ENCODE data around the gene SLC16A7.

Gene SLC16A7

DNA sequence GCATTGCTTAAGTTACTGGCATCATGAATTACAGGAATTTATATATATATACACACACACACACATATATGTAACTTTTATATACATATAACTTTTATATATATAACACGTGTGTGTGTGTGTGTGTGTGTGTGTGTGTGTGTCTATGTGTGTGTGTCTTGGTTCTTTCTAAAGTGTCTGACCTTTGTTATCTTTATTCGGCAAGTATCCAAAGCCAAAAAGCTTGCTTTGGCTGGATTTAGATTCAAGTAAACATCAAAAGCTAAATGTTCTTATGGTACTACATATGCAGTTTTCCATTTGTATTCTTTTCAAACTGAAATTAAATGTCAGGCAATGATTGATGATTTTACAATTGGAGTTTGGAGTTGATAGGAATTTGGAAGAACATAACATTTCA is 69.9 kb downstream of the SLC16A7 start:
- TF ChIP-seq, protein P1, sequence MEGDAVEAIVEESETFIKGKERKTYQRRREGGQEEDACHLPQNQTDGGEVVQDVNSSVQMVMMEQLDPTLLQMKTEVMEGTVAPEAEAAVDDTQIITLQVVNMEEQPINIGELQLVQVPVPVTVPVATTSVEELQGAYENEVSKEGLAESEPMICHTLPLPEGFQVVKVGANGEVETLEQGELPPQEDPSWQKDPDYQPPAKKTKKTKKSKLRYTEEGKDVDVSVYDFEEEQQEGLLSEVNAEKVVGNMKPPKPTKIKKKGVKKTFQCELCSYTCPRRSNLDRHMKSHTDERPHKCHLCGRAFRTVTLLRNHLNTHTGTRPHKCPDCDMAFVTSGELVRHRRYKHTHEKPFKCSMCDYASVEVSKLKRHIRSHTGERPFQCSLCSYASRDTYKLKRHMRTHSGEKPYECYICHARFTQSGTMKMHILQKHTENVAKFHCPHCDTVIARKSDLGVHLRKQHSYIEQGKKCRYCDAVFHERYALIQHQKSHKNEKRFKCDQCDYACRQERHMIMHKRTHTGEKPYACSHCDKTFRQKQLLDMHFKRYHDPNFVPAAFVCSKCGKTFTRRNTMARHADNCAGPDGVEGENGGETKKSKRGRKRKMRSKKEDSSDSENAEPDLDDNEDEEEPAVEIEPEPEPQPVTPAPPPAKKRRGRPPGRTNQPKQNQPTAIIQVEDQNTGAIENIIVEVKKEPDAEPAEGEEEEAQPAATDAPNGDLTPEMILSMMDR (IDR thresholded peaks at IDR 0.05; ENCODE audit: borderline replicate concordance, insufficient read depth, low read depth, low read length): no peak
- H3K4me3 ChIP-seq (ENCODE audit: low read depth, low read length): no peak overlapping the region

DNA sequence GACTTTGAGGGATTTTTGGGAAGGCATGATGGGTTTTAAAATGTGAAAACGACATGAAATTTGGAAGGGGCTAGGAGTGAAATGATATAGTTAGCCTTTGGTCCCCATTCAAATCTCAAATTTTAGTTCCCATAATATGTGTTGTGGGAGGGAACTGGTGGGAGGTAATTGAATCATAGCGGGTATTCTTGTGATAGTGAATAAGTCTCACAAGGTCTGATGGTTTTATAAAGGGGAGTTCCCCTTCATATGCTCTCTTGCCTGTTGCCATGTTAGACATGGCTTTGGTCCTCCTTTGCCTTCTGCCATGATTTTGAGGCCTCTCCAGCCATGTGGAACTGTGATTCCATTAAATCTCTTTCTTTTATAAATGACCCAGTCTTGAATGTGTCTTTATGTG is 72.8 kb downstream of the SLC16A7 start:
- TF ChIP-seq, protein P1 (IDR thresholded peaks at IDR 0.05; ENCODE audit: borderline replicate concordance, insufficient read depth, low read depth, low read length): no peak
- H3K4me3 ChIP-seq (ENCODE audit: low read depth, low read length): no peak overlapping the region

DNA sequence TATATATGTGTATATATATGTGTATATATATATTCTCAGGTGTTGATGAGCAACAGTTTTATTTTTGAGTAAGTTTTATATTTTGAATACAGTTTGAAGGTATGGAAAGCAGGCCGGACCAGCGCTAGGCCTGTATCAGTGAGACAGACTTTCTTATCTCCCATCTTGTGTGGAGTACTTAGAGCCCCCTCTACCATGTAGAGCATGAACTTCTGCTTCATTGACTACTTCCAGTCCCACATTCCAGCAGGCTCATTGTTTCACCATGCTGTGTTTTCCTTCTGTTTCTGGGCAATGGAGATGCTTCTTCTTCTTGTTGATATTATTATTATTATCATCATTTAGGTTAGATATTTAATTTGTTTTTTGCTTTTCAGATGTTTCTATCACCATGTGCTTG is 76.4 kb downstream of the SLC16A7 start:
- H3K4me3 ChIP-seq (ENCODE audit: low read depth, low read length): no peak overlapping the region
- TF ChIP-seq, protein P1 (IDR thresholded peaks at IDR 0.05; ENCODE audit: borderline replicate concordance, insufficient read depth, low read depth, low read length): no peak

DNA sequence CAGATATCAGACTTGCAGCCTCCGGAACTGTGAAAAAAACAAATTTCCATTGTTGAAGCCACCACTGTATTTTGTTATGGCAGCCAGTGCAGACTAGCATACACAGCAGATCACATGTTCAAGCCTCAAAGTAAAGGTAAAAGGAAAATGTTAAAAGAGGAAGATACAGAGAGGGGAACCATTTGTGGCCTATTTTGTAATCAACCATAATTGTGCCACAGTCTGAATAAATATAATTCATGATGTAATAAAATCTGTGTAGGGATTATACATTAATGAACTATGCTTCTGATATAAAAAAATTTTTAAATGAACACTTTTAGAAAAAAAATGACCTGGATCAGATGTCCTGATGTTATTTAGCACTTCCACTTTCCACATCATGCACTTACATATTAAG is 79.6 kb downstream of the SLC16A7 start:
- H3K4me3 ChIP-seq (ENCODE audit: low read depth, low read length): no peak overlapping the region
- TF ChIP-seq, protein P1 (IDR thresholded peaks at IDR 0.05; ENCODE audit: borderline replicate concordance, insufficient read depth, low read depth, low read length): no peak

DNA sequence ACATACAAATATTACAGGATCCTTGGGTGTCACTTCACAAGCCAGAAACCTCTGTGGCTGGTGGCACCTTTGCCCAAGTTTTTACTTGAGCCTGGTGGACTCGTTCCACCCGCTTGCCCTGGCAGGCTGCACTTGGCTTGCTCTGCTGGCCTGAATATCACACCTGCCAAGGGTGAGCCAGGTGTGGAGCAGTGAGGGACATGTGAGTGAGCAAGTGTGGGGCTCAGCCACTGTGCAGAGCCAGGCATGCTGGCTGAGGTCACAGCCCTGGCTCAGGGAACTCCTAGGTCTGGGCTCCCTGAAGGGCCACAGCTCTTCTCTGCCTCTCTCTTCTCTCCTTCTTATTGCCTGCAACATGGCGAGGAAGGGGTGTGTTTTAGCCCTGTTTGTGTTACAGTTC is 82.0 kb downstream of the SLC16A7 start:
- TF ChIP-seq, protein P1 (IDR thresholded peaks at IDR 0.05; ENCODE audit: borderline replicate concordance, insufficient read depth, low read depth, low read length): no peak
- no peak overlapping the region for H3K4me3 ChIP-seq (ENCODE audit: low read depth, low read length)

DNA sequence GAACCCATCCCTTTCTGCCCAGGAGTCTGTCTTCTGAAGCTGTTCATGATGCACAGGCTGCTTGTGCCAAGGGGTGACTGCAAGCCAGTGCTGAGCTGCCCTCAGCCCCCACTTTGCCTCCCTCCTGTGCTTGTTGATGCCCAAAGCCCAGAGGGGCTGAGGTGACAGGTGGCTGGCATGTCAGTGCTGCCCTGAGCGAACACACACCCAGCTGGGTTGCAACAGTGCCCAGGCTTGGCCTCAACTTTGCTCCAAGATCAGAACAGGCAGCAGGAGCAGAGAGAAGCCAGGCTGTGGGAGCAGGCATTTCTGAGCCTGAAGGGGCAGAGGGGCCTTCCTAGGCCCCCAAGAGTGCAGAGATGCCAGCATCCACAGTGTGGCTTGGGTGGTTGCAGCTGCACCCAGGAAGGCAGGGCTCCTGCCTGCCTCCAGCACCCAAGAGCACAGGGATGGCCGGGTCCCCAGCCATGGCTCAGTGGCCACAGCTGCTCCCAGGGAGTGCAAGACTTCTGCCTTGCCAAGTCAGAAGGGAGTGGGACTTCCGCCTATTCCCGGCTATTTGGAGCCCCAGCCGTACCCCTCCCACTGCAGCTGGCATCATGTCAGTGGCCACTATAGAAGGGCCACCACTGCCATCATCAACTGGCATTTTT is 83.1 kb downstream of the SLC16A7 start:
- no peak overlapping the region for H3K4me3 ChIP-seq (ENCODE audit: low read depth, low read length)
- TF ChIP-seq, protein P1 (IDR thresholded peaks at IDR 0.05; ENCODE audit: borderline replicate concordance, insufficient read depth, low read depth, low read length): no peak

DNA sequence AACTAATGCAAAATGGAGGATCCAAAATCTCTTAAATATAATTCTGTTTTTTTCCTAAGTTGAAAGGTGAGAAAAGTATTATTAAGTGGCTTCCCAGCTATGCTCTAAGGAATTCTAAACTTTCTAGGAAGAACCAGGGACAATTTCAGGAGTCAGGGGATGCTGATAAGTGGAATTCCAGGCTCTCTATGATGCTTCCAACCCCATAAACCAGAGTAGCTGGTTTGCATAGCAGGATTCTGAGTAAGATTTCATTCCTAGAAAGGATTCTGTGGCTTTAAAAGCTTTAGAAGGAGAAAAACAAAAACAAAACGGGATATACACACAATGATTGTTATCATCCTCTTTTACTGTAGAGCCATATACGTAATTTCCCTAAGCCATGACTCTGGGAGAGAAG is 93.9 kb downstream of the SLC16A7 start:
- H3K4me3 ChIP-seq (ENCODE audit: low read depth, low read length): no peak overlapping the region

More for the DNA sequence above, 93.9 kb downstream of the SLC16A7 start:
- TF ChIP-seq, protein P1 (IDR thresholded peaks at IDR 0.05; ENCODE audit: borderline replicate concordance, insufficient read depth, low read depth, low read length): no peak

Measured in GM12875 (cell line).